Mesenchymal stem cell (in vitro differentiated cells and primary cell): ENCODE measurements around the gene RBM6.

Experiments used
- DNase-seq: peaks from one replicate; pipeline ENCODE4 v3.0.0-alpha.2; 2013
- H2AFZ ChIP-seq: one replicate; pipeline ENCODE4 v1.6.1; 2013; ENCODE audit warnings: low read depth, mild to moderate bottlenecking, control low read depth, inconsistent platforms, low read length, moderate library complexity
- H2AK5ac ChIP-seq: 2 replicates; pipeline ENCODE4 v1.6.1; 2013; ENCODE audit warnings: low read length, moderate library complexity, mild to moderate bottlenecking, inconsistent platforms; ENCODE audit not compliant: severe bottlenecking
- H2BK120ac ChIP-seq: one replicate; pipeline ENCODE4 v1.6.1; 2013; ENCODE audit warnings: low read depth, mild to moderate bottlenecking, inconsistent platforms, low read length, moderate library complexity
- H2BK12ac ChIP-seq, 2 experiments: one replicate each; pipeline ENCODE4 v1.6.1; 2013; ENCODE audit warnings: inconsistent platforms in 2 of 2, low read length in 2 of 2, mild to moderate bottlenecking in 2 of 2, moderate library complexity in 2 of 2, control low read depth in 1 of 2
- H2BK15ac ChIP-seq: one replicate; pipeline ENCODE4 v1.6.1; 2013; ENCODE audit warnings: mild to moderate bottlenecking, low read depth, inconsistent platforms; ENCODE audit not compliant: poor library complexity, severe bottlenecking
- H2BK5ac ChIP-seq: 2 replicates; pipeline ENCODE4 v1.6.1; 2013; ENCODE audit warnings: low read depth, mild to moderate bottlenecking, low read length, control low read depth, inconsistent platforms; ENCODE audit not compliant: poor library complexity, severe bottlenecking
- H3K14ac ChIP-seq, 2 experiments: one replicate each; pipeline ENCODE4 v1.6.1; 2013; ENCODE audit warnings: inconsistent platforms in 2 of 2, low read length in 2 of 2, control low read depth in 1 of 2, mild to moderate bottlenecking in 1 of 2, moderate library complexity in 1 of 2
- H3K18ac ChIP-seq, 2 experiments: one replicate each; pipeline ENCODE4 v1.6.1; 2013; ENCODE audit warnings: inconsistent platforms in 2 of 2, low read length in 2 of 2, control low read depth in 1 of 2, low read depth in 1 of 2, mild to moderate bottlenecking in 1 of 2
- H3K23ac ChIP-seq, 2 experiments: one replicate each; pipeline ENCODE4 v1.6.1; 2013; ENCODE audit warnings: inconsistent platforms in 2 of 2, low read length in 2 of 2, mild to moderate bottlenecking in 2 of 2, moderate library complexity in 2 of 2, control low read depth in 1 of 2
- H3K27ac ChIP-seq: 2 replicates; pipeline ENCODE4 v1.5.1; 2013; ENCODE audit warnings: mild to moderate bottlenecking, moderate library complexity, low read length, control low read depth, inconsistent platforms; ENCODE audit not compliant: poor library complexity, severe bottlenecking
- H3K27me3 ChIP-seq, 2 experiments: 2 replicates each; pipeline versions ENCODE4 v1.6.1 to v1.7.0; 2013; ENCODE audit warnings: low read length in 2 of 2, mild to moderate bottlenecking in 2 of 2, moderate library complexity in 2 of 2, control low read depth in 1 of 2, inconsistent platforms in 1 of 2; ENCODE audit not compliant: control insufficient read depth in 1 of 2, insufficient read depth in 1 of 2
- H3K36me3 ChIP-seq, 2 experiments: 2 replicates each; pipeline versions ENCODE4 v1.6.1 to v1.7.0; 2013; ENCODE audit warnings: low read length in 2 of 2, control low read depth in 1 of 2, inconsistent platforms in 1 of 2, low read depth in 1 of 2, mild to moderate bottlenecking in 1 of 2; ENCODE audit not compliant: insufficient read depth in 2 of 2, control insufficient read depth in 1 of 2
- H3K4ac ChIP-seq, 2 experiments: one replicate each; pipeline ENCODE4 v1.6.1; 2013; ENCODE audit warnings: inconsistent platforms in 2 of 2, low read length in 2 of 2, mild to moderate bottlenecking in 2 of 2, moderate library complexity in 2 of 2, control low read depth in 1 of 2, low read depth in 1 of 2
- H3K4me1 ChIP-seq: 2 replicates; pipeline ENCODE4 v1.6.1; 2013; ENCODE audit warnings: low read depth, low read length, control low read depth; ENCODE audit not compliant: control insufficient read depth, insufficient read depth
- H3K4me2 ChIP-seq: 2 replicates; pipeline ENCODE4 v1.6.1; 2013; ENCODE audit warnings: low read length, mild to moderate bottlenecking, inconsistent platforms; ENCODE audit not compliant: poor library complexity, severe bottlenecking
- H3K4me3 ChIP-seq, 2 experiments: 2 replicates each; pipeline versions ENCODE4 v1.5.1 to v1.7.0; 2013; ENCODE audit warnings: low read length in 2 of 2, mild to moderate bottlenecking in 2 of 2, control low read depth in 1 of 2, low read depth in 1 of 2; ENCODE audit not compliant: insufficient read depth in 1 of 2
- H3K79me1 ChIP-seq: replicated peaks from 2 replicates; pipeline ENCODE4 v1.6.1; 2013; ENCODE audit warnings: mild to moderate bottlenecking, control low read depth, low read length, inconsistent platforms; ENCODE audit not compliant: poor library complexity, severe bottlenecking
- H3K9ac ChIP-seq: 2 replicates; pipeline ENCODE4 v1.7.0; 2013; ENCODE audit warnings: mild to moderate bottlenecking, low read length, moderate library complexity
- H3K9me3 ChIP-seq: 2 replicates; pipeline ENCODE4 v1.7.0; 2013; ENCODE audit warnings: mild to moderate bottlenecking, low read length; ENCODE audit not compliant: control insufficient read depth
- H4K8ac ChIP-seq: one replicate; pipeline ENCODE4 v1.6.1; 2013; ENCODE audit warnings: inconsistent platforms, mild to moderate bottlenecking, low read length, moderate library complexity
- H4K91ac ChIP-seq: one replicate; pipeline ENCODE4 v1.6.1; 2013; ENCODE audit warnings: mild to moderate bottlenecking, low read length, inconsistent platforms
- WGBS: methylation state at CpG from one replicate; pipeline ENCODE4 v1.1.7; 2013; ENCODE audit warnings: mixed read lengths; 5-methylcytosine and 5-hydroxymethylcytosine counted together

The RBM6 gene

GRCh38 chr3:49967291-49967690 is 27.3 kb downstream of the RBM6 start:
- Histone ChIP-seq H3K4me3 (no peak overlapping the region), H3K27ac (no peak overlapping the region), H2BK15ac (no peak overlapping the region), H2AFZ (no peak overlapping the region), H3K79me1 (peaks cover 17% of the 10 kb centered on the region), H3K23ac (no peak overlapping the region), H3K9ac (no peak overlapping the region), H3K4me2 (no peak overlapping the region), H4K8ac (no peak overlapping the region), H2BK120ac (no peak overlapping the region), H4K91ac (no peak overlapping the region), H3K27me3 (no peaks in the 10 kb centered on the region), H2BK5ac (no peak overlapping the region), H2AK5ac (no peak overlapping the region), H3K18ac (no peak overlapping the region), H2BK12ac (no peak overlapping the region), H3K9me3 (no peaks in the 10 kb centered on the region), H3K4ac (no peak overlapping the region), H3K4me1 (peaks cover 6% of the 10 kb centered on the region), H3K14ac (no peak overlapping the region), H3K36me3 (peaks cover 9 to 36% of the 10 kb centered on the region in 2 experiments)
- WGBS: 93% methylated on average over 6 of the region's 6 CpGs
- no peak for DNase-seq

DNA sequence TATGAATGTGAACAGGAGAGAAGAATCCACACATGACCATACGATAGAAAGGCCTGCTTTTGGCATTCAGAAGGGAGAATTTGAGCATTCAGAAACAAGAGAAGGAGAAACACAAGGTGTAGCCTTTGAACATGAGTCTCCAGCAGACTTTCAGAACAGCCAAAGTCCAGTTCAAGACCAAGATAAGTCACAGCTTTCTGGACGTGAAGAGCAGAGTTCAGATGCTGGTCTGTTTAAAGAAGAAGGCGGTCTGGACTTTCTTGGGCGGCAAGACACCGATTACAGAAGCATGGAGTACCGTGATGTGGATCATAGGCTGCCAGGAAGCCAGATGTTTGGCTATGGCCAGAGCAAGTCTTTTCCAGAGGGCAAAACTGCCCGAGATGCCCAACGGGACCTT is 28.4 kb downstream of the RBM6 start:
- no peak overlapping the region for H2BK12ac ChIP-seq
- no peak overlapping the region for H4K91ac ChIP-seq
- no peak overlapping the region for H2AFZ ChIP-seq
- H3K4me2 ChIP-seq: no peak overlapping the region
- H3K36me3 ChIP-seq: peaks cover 11 to 43% of the 10 kb centered on the region in 2 experiments
- H3K9ac ChIP-seq: no peak overlapping the region
- no peaks in the 10 kb centered on the region for H3K9me3 ChIP-seq
- no peak overlapping the region for H3K27ac ChIP-seq
- peaks cover 12% of the 10 kb centered on the region for H3K4me1 ChIP-seq
- no peak overlapping the region for H4K8ac ChIP-seq
- WGBS: 97% methylated on average over 8 of the region's 8 CpGs
- H2BK120ac ChIP-seq: no peak overlapping the region
- no peaks in the 10 kb centered on the region for H3K27me3 ChIP-seq
- H2AK5ac ChIP-seq: no peak overlapping the region
- no peak overlapping the region for H2BK5ac ChIP-seq
- no peak overlapping the region for H3K23ac ChIP-seq
- H3K4ac ChIP-seq: no peak overlapping the region
- no peak overlapping the region for H3K4me3 ChIP-seq
- no peak overlapping the region for H3K14ac ChIP-seq
- peaks cover 17% of the 10 kb centered on the region for H3K79me1 ChIP-seq
- H2BK15ac ChIP-seq: no peak overlapping the region
- no peak overlapping the region for H3K18ac ChIP-seq
- no peak for DNase-seq

GRCh38 chr3:49972656-49973055 is 32.7 kb downstream of the RBM6 start:
- no peak overlapping the region for H3K9ac ChIP-seq
- no peak overlapping the region for H2AFZ ChIP-seq
- H4K91ac ChIP-seq: no peak overlapping the region
- H3K23ac ChIP-seq: no peak overlapping the region
- H2AK5ac ChIP-seq: no peak overlapping the region
- no peak overlapping the region for H2BK5ac ChIP-seq
- peaks cover 13% of the 10 kb centered on the region for H3K4me1 ChIP-seq
- H3K4me3 ChIP-seq: no peak overlapping the region
- no peak overlapping the region for H3K18ac ChIP-seq
- no peak overlapping the region for H3K14ac ChIP-seq
- no peak overlapping the region for H4K8ac ChIP-seq
- H3K27me3 ChIP-seq: no peaks in the 10 kb centered on the region
- peaks cover 11 to 46% of the 10 kb centered on the region in 2 experiments for H3K36me3 ChIP-seq
- H3K79me1 ChIP-seq: peaks cover 15% of the 10 kb centered on the region
- no peak overlapping the region for H2BK12ac ChIP-seq
- no peak for DNase-seq
- H3K4ac ChIP-seq: no peak overlapping the region
- no peak overlapping the region for H2BK15ac ChIP-seq
- H2BK120ac ChIP-seq: no peak overlapping the region
- H3K27ac ChIP-seq: peak overlapping the region; percentile 80
- 97% methylated on average over 10 of the region's 10 CpGs for WGBS
- H3K4me2 ChIP-seq: no peak overlapping the region
- H3K9me3 ChIP-seq: no peaks in the 10 kb centered on the region

- Histone ChIP-seq H2AK5ac (no peak overlapping the region), H3K23ac (no peak overlapping the region), H3K36me3 (peaks cover 11 to 57% of the 10 kb centered on the region in 2 experiments), H3K27me3 (no peaks in the 10 kb centered on the region), H3K27ac (no peak overlapping the region), H4K91ac (no peak overlapping the region), H2BK15ac (no peak overlapping the region), H3K4me3 (no peak overlapping the region), H3K4ac (no peak overlapping the region), H3K79me1 (peaks cover 15% of the 10 kb centered on the region), H2AFZ (no peak overlapping the region), H3K14ac (no peak overlapping the region), H2BK5ac (no peak overlapping the region), H2BK12ac (no peak overlapping the region), H4K8ac (no peak overlapping the region), H3K18ac (no peak overlapping the region), H3K4me2 (no peak overlapping the region), H2BK120ac (no peak overlapping the region), H3K4me1 (peaks cover 8% of the 10 kb centered on the region), H3K9me3 (no peaks in the 10 kb centered on the region), H3K9ac (no peak overlapping the region)
- 100% methylated on average over 2 of the region's 2 CpGs for WGBS
- no peak for DNase-seq
Measured at GRCh38 chr3:49976942-49977341, 37.0 kb downstream of the RBM6 start.
